HG02763 (cell line): ENCODE results near the gene SLC28A3.
"Not testable (repeated sequence)": the region's sequence is repeated elsewhere in the genome, so short reads cannot be mapped to it uniquely, and the experiment has no call there.

ENCODE experiments used
- ATAC-seq: cut with Tn5 transposase; IDR thresholded peaks from one replicate; pipeline ENCODE4 v1.9.1; 2021; ENCODE audit warnings: mild to moderate bottlenecking, moderate library complexity; ENCODE audit not compliant: unreplicated experiment

The SLC28A3 gene

GRCh38 chr9:84340535-84340934, at the start of gene SLC28A3:
Gene SLC28A3, minus strand, starts transcription at chr9:84340758. Its CDS starts 125 bp downstream, at chr9:84340633.
- ATAC-seq = no peak

GRCh38 chr9:84390254-84390653, 49.7 kb upstream of the SLC28A3 start:
- ATAC-seq = not testable (repeated sequence)

GRCh38 chr9:84387821-84388220, 47.3 kb upstream of the SLC28A3 start:
- no peak for ATAC-seq

GRCh38 chr9:84386753-84387152, 46.2 kb upstream of the SLC28A3 start:
- no peak for ATAC-seq

GRCh38 chr9:84385386-84386040, 45.0 kb upstream of the SLC28A3 start:
- ATAC-seq = no peak

- no peak for ATAC-seq
Observed at GRCh38 chr9:84384617-84385016, 44.1 kb upstream of the SLC28A3 start.

- no peak for ATAC-seq
Observed at GRCh38 chr9:84383178-84383577, 42.6 kb upstream of the SLC28A3 start.

- ATAC-seq = no peak
Observed at GRCh38 chr9:84382720-84383119, 42.2 kb upstream of the SLC28A3 start.

- no peak for ATAC-seq
Observed at GRCh38 chr9:84381508-84381907, 41.0 kb upstream of the SLC28A3 start.

- ATAC-seq = no peak
Observed at GRCh38 chr9:84379740-84380139, 39.2 kb upstream of the SLC28A3 start.

GRCh38 chr9:84375954-84376353, 35.4 kb upstream of the SLC28A3 start:
- ATAC-seq = no peak

- ATAC-seq = no peak
Observed at GRCh38 chr9:84374516-84374915, 34.0 kb upstream of the SLC28A3 start.

- no peak for ATAC-seq
Observed at GRCh38 chr9:84374013-84374412, 33.5 kb upstream of the SLC28A3 start.

GRCh38 chr9:84371737-84372136, 31.2 kb upstream of the SLC28A3 start:
- no peak for ATAC-seq

- ATAC-seq = no peak
Observed at GRCh38 chr9:84368601-84369000, 28.0 kb upstream of the SLC28A3 start.

- ATAC-seq = not testable (repeated sequence)
Observed at GRCh38 chr9:84367726-84368125, 27.2 kb upstream of the SLC28A3 start.

GRCh38 chr9:84366683-84367082, 26.1 kb upstream of the SLC28A3 start:
- no peak for ATAC-seq

GRCh38 chr9:84364894-84365490, 24.4 kb upstream of the SLC28A3 start:
- not testable (repeated sequence) for ATAC-seq

GRCh38 chr9:84361645-84362044, 21.1 kb upstream of the SLC28A3 start:
- ATAC-seq = no peak

GRCh38 chr9:84357275-84357674, 16.7 kb upstream of the SLC28A3 start:
- ATAC-seq = no peak

- no peak for ATAC-seq
Observed at GRCh38 chr9:84354035-84354434, 13.5 kb upstream of the SLC28A3 start.

- ATAC-seq = no peak
Observed at GRCh38 chr9:84349671-84350070, 9.1 kb upstream of the SLC28A3 start.

GRCh38 chr9:84343111-84343521, 2.6 kb upstream of the SLC28A3 start:
- ATAC-seq = no peak
